Right ventricle myocardium superior (tissue), 1 donor: ENCODE measurements around the gene LDLRAP1. TPM values are rescaled to one million over a fixed set of nuclear protein-coding genes. Genes with fewer than 3 reads are reported as not detected.

ENCODE experiments used
- ATAC-seq: fragments of 200-7000 bp; cut with Tn5 transposase; one replicate; pipeline ENCODE4 v1.9.1; 2020; ENCODE audit warnings: mild to moderate bottlenecking; ENCODE audit not compliant: poor library complexity
- DNase-seq: peaks from one replicate; pipeline ENCODE4 v3.0.0-alpha.2; 2020
- intact Hi-C: fragments of 100-400 bp; cut with DNase I; formaldehyde crosslinking; loops from one replicate; pipeline ENCODE4 v1.11.2; 2022
- total RNA-seq: library from RNA; stranded (reverse); fragmentation: NEBNext Ultra II Directional; extraction: Animal tissue kit (Norgen Biotek cat#: 25700); gene quantifications from one replicate; pipeline ENCODE4 v1.2.1, GENCODE V29; 2021
- donor health status: DM: no; HTN: yes; CAD: no; lungs with severe emphysema.

The LDLRAP1 gene
- total RNA-seq, 1 donor from 2014 or later = 11.8 TPM

- intact Hi-C loops = loop anchor here (5.0 kb wide), 1 partner anchor 200 kb away; no protein-coding TSS in a partner anchor
- ATAC-seq (no peak), DNase-seq (no peak)
Observed at GRCh38 chr1:25612421-25612820, 69.0 kb downstream of the LDLRAP1 start.

- intact Hi-C loops = loop anchor here (5.0 kb wide), 1 partner anchor 199 kb away; no protein-coding TSS in a partner anchor
- ATAC-seq = no peak
- no peak for DNase-seq
Observed at GRCh38 chr1:25613091-25613490, 69.7 kb downstream of the LDLRAP1 start.

GRCh38 chr1:25614501-25615171 lies 71.2 kb downstream of the LDLRAP1 start:
- intact Hi-C loops = loop anchor here (5.0 kb wide), 3 partner anchors 83 to 198 kb away; no protein-coding TSS in a partner anchor
- no peak for DNase-seq
- no peak for ATAC-seq

- intact Hi-C loops = loop anchor here (5.0 kb wide), 2 partner anchors 82 to 127 kb away; no protein-coding TSS in a partner anchor
Observed at GRCh38 chr1:25615172-25615541, 71.8 kb downstream of the LDLRAP1 start.

GRCh38 chr1:25615563-25616094 lies 72.2 kb downstream of the LDLRAP1 start:
- intact Hi-C loops = loop anchor here (5.0 kb wide), 2 partner anchors 82 to 127 kb away; no protein-coding TSS in a partner anchor

More at GRCh38 chr1:25615172-25615541, 71.8 kb downstream of the LDLRAP1 start:
- DNase-seq = no peak
- no peak for ATAC-seq

GRCh38 chr1:25616095-25616986 lies 72.9 kb downstream of the LDLRAP1 start, which contains the start of gene MAN1C1:
MAN1C1 (plus strand) TSS chr1:25616791; CDS start chr1:25617798, 1,007 bp downstream.
- peak; percentile 94 for DNase-seq
- ATAC-seq = peak; percentile 92
- intact Hi-C loops = loop anchor here (5.0 kb wide), 2 partner anchors 81 to 126 kb away; no protein-coding TSS in a partner anchor

More at GRCh38 chr1:25615563-25616094, 72.2 kb downstream of the LDLRAP1 start:
- no peak for ATAC-seq
- DNase-seq = no peak

GRCh38 chr1:25616987-25617624 lies 73.7 kb downstream of the LDLRAP1 start:
- ATAC-seq (no peak), DNase-seq (no peak)
- intact Hi-C loops = loop anchor here (5.0 kb wide), 2 partner anchors 80 to 125 kb away; no protein-coding TSS in a partner anchor

- ATAC-seq (no peak), DNase-seq (peak; percentile 56)
- intact Hi-C loops = loop anchor here (5.0 kb wide), 2 partner anchors 79 to 124 kb away; no protein-coding TSS in a partner anchor
Observed at GRCh38 chr1:25617625-25618432, 74.4 kb downstream of the LDLRAP1 start.

- intact Hi-C loops = loop anchor here (5.0 kb wide), 2 partner anchors 79 to 124 kb away; no protein-coding TSS in a partner anchor
- DNase-seq (no peak), ATAC-seq (no peak)
Observed at GRCh38 chr1:25618433-25618808, 75.0 kb downstream of the LDLRAP1 start.

Other genes with a start within 250 kb of the LDLRAP1 start
- 73.5 TPM for gene TMEM50A, start 205.3 kb upstream of the LDLRAP1 start, total RNA-seq
- 1.0 TPM for gene RHCE, start 122.8 kb upstream of the LDLRAP1 start, total RNA-seq
- 14.8 TPM for gene MACO1, start 112.7 kb upstream of the LDLRAP1 start, total RNA-seq
- 17.5 TPM for gene MAN1C1, start 73.2 kb downstream of the LDLRAP1 start, total RNA-seq